GM18868 (cell line): Measurements from ENCODE around the gene CEACAM6.
"Not testable (repeated sequence)": the region's sequence is repeated elsewhere in the genome, so short reads cannot be mapped to it uniquely, and the experiment has no call there.

Experiments
- ATAC-seq: cut with Tn5 transposase; IDR thresholded peaks from one replicate; pipeline ENCODE4 v1.9.1; 2021; ENCODE audit warnings: mild to moderate bottlenecking, moderate library complexity; ENCODE audit not compliant: unreplicated experiment

Gene CEACAM6

GRCh38 chr19:41755328-41755913 is at the start of gene CEACAM6:
Gene CEACAM6 (plus strand): TSS chr19:41755530. CDS start chr19:41755639, 109 bp downstream.
- no peak for ATAC-seq

GRCh38 chr19:41706741-41707501 is 48.4 kb upstream of the CEACAM6 start:
- ATAC-seq, result no peak

- ATAC-seq, result no peak
Observed at GRCh38 chr19:41707502-41707812, 47.9 kb upstream of the CEACAM6 start.

GRCh38 chr19:41707871-41708371 is 47.4 kb upstream of the CEACAM6 start:
- no peak for ATAC-seq

- ATAC-seq, result no peak
Observed at GRCh38 chr19:41708481-41708880, 46.8 kb upstream of the CEACAM6 start, which contains the start of gene CEACAM5. Gene CEACAM5 (plus strand): TSS chr19:41708626. CDS start chr19:41708732, 106 bp downstream.

GRCh38 chr19:41709516-41709915 is 45.8 kb upstream of the CEACAM6 start:
- ATAC-seq, result not testable (repeated sequence)

GRCh38 chr19:41709951-41710645 is 45.2 kb upstream of the CEACAM6 start:
- ATAC-seq, result no peak

- ATAC-seq, result no peak
Observed at GRCh38 chr19:41711376-41712261, 43.7 kb upstream of the CEACAM6 start.

- no peak for ATAC-seq
Observed at GRCh38 chr19:41714598-41714997, 40.7 kb upstream of the CEACAM6 start.

- no peak for ATAC-seq
Observed at GRCh38 chr19:41718761-41719160, 36.6 kb upstream of the CEACAM6 start.

- no peak for ATAC-seq
Observed at GRCh38 chr19:41720103-41720502, 35.2 kb upstream of the CEACAM6 start.

GRCh38 chr19:41726493-41726892 is 28.8 kb upstream of the CEACAM6 start:
- ATAC-seq, result no peak

- ATAC-seq, result no peak
Observed at GRCh38 chr19:41734156-41734555, 21.2 kb upstream of the CEACAM6 start.

GRCh38 chr19:41734585-41734984 is 20.7 kb upstream of the CEACAM6 start:
- ATAC-seq, result no peak

- no peak for ATAC-seq
Observed at GRCh38 chr19:41735071-41735600, 20.2 kb upstream of the CEACAM6 start.

- no peak for ATAC-seq
Observed at GRCh38 chr19:41739361-41739760, 16.0 kb upstream of the CEACAM6 start.

- ATAC-seq, result no peak
Observed at GRCh38 chr19:41740415-41741243, 14.7 kb upstream of the CEACAM6 start.

- ATAC-seq, result no peak
Observed at GRCh38 chr19:41741244-41741554, 14.1 kb upstream of the CEACAM6 start.

GRCh38 chr19:41744850-41745249 is 10.5 kb upstream of the CEACAM6 start:
- ATAC-seq, result no peak

- ATAC-seq, result no peak
Observed at GRCh38 chr19:41745756-41746155, 9.6 kb upstream of the CEACAM6 start.
